ENCODE measurements around the gene RAC3.

The RAC3 gene

GRCh38 chr17:82023447-82024241 is 7.8 kb upstream of the RAC3 start:
- Histone ChIP-seq H3K9me3 (ENCODE audit: severe bottlenecking) (no peaks in the 10 kb centered on the region), H3K27ac (peak overlapping the region; percentile 59), H3K36me3 (peaks cover 26% of the 10 kb centered on the region), H3K27me3 (ENCODE audit: insufficient read depth, low read depth, severe bottlenecking) (no peaks in the 10 kb centered on the region), H3K4me3 (ENCODE audit: low read depth, low read length) (peak overlapping the region; percentile 86)
- DNase-seq = peak; percentile 60
- no peak for TF ChIP-seq CTCF (IDR thresholded peaks at IDR 0.05; ENCODE audit: low read depth, low read length)

GRCh38 chr17:82024859-82025258 is 6.6 kb upstream of the RAC3 start:
- DNase-seq = no peak
- TF ChIP-seq CTCF (IDR thresholded peaks at IDR 0.05; ENCODE audit: low read depth, low read length) = no peak
- H3K27ac ChIP-seq = no peak overlapping the region
- no peak overlapping the region for H3K4me3 ChIP-seq (ENCODE audit: low read depth, low read length)
- H3K9me3 ChIP-seq (ENCODE audit: severe bottlenecking) = no peaks in the 10 kb centered on the region
- H3K27me3 ChIP-seq (ENCODE audit: insufficient read depth, low read depth, severe bottlenecking) = no peaks in the 10 kb centered on the region
- peaks cover 30% of the 10 kb centered on the region for H3K36me3 ChIP-seq

- no peak overlapping the region for H3K27ac ChIP-seq
- DNase-seq = no peak
- no peaks in the 10 kb centered on the region for H3K9me3 ChIP-seq (ENCODE audit: severe bottlenecking)
- H3K36me3 ChIP-seq = peaks cover 26% of the 10 kb centered on the region
- no peak for TF ChIP-seq CTCF (IDR thresholded peaks at IDR 0.05; ENCODE audit: low read depth, low read length)
- no peaks in the 10 kb centered on the region for H3K27me3 ChIP-seq (ENCODE audit: insufficient read depth, low read depth, severe bottlenecking)
- no peak overlapping the region for H3K4me3 ChIP-seq (ENCODE audit: low read depth, low read length)
Measured at GRCh38 chr17:82025401-82026107, 5.9 kb upstream of the RAC3 start.

GRCh38 chr17:82028246-82028645 is 3.2 kb upstream of the RAC3 start:
- H3K27me3 ChIP-seq (ENCODE audit: insufficient read depth, low read depth, severe bottlenecking) = no peaks in the 10 kb centered on the region
- H3K4me3 ChIP-seq (ENCODE audit: low read depth, low read length) = no peak overlapping the region
- H3K9me3 ChIP-seq (ENCODE audit: severe bottlenecking) = no peaks in the 10 kb centered on the region
- DNase-seq = no peak
- H3K36me3 ChIP-seq = peaks cover 34% of the 10 kb centered on the region
- TF ChIP-seq CTCF (IDR thresholded peaks at IDR 0.05; ENCODE audit: low read depth, low read length) = no peak
- no peak overlapping the region for H3K27ac ChIP-seq

- H3K27me3 ChIP-seq (ENCODE audit: insufficient read depth, low read depth, severe bottlenecking) = no peaks in the 10 kb centered on the region
- TF ChIP-seq CTCF (IDR thresholded peaks at IDR 0.05; ENCODE audit: low read depth, low read length) = no peak
- H3K27ac ChIP-seq = no peak overlapping the region
- H3K4me3 ChIP-seq (ENCODE audit: low read depth, low read length) = no peak overlapping the region
- no peaks in the 10 kb centered on the region for H3K9me3 ChIP-seq (ENCODE audit: severe bottlenecking)
- no peak for DNase-seq
- peaks cover 37% of the 10 kb centered on the region for H3K36me3 ChIP-seq
Measured at GRCh38 chr17:82028966-82029365, 2.5 kb upstream of the RAC3 start.

Data from WERI-Rb-1 (cell line).